ENCODE data around the gene RGS11. TPM values are rescaled to one million over a fixed set of nuclear protein-coding genes. Genes with fewer than 3 reads are reported as not detected.

Gene RGS11
- total RNA-seq, 2 donors from 2014 or later: 2.9 to 4.0 TPM

- H3K9ac ChIP-seq (ENCODE audit: low read depth in 2 of 2, low read length in 2 of 2): no peak overlapping the region
- H3K27me3 ChIP-seq: peaks cover 39% of the 10 kb centered on the region
- no peak for DNase-seq
- no peak for TF ChIP-seq CTCF (IDR thresholded peaks at IDR 0.05)
- H3K9me3 ChIP-seq: no peaks in the 10 kb centered on the region
- intact Hi-C loops (cut with DNase I): no loop called here
- no peaks in the 10 kb centered on the region for H3K36me3 ChIP-seq
- H3K4me1 ChIP-seq: no peaks in the 10 kb centered on the region
- no peak overlapping the region for H3K4me3 ChIP-seq
- no peak overlapping the region for H3K27ac ChIP-seq
Observed at GRCh38 chr16:278863-279366, 3.2 kb upstream of the RGS11 start.

- Histone ChIP-seq H3K36me3 (no peaks in the 10 kb centered on the region), H3K4me1 (no peaks in the 10 kb centered on the region), H3K27me3 (peaks cover 29% of the 10 kb centered on the region), H3K9ac (ENCODE audit: low read depth in 2 of 2, low read length in 2 of 2) (no peak overlapping the region), H3K4me3 (no peak overlapping the region), H3K9me3 (no peaks in the 10 kb centered on the region), H3K27ac (no peak overlapping the region)
- DNase-seq: no peak
- intact Hi-C loops (cut with DNase I): no loop called here
- TF ChIP-seq CTCF (IDR thresholded peaks at IDR 0.05): no peak
Observed at GRCh38 chr16:276426-277077, 808 bp upstream of the RGS11 start.

GRCh38 chr16:275041-275641, 603 bp downstream of the RGS11 start:
- H3K27me3 ChIP-seq: peaks cover 18% of the 10 kb centered on the region
- H3K4me3 ChIP-seq: peak overlapping the region; percentile 22
- DNase-seq: no peak
- intact Hi-C loops (cut with DNase I): no loop called here
- H3K27ac ChIP-seq: no peak overlapping the region
- TF ChIP-seq CTCF (IDR thresholded peaks at IDR 0.05): no peak
- no peaks in the 10 kb centered on the region for H3K4me1 ChIP-seq
- no peaks in the 10 kb centered on the region for H3K36me3 ChIP-seq
- H3K9me3 ChIP-seq: no peaks in the 10 kb centered on the region
- peak overlapping the region in 1 of 2 donors; percentile 26 for H3K9ac ChIP-seq (ENCODE audit: low read depth in 2 of 2, low read length in 2 of 2)

GRCh38 chr16:273547-274421, 2.0 kb downstream of the RGS11 start:
- H3K4me1 ChIP-seq: peaks cover 3% of the 10 kb centered on the region
- intact Hi-C loops (cut with DNase I): no loop called here
- no peak overlapping the region for H3K4me3 ChIP-seq
- H3K9me3 ChIP-seq: no peaks in the 10 kb centered on the region
- H3K27ac ChIP-seq: no peak overlapping the region
- no peak for TF ChIP-seq CTCF (IDR thresholded peaks at IDR 0.05)
- H3K9ac ChIP-seq (ENCODE audit: low read depth in 2 of 2, low read length in 2 of 2): no peak overlapping the region
- DNase-seq: peak; percentile 80
- H3K36me3 ChIP-seq: no peaks in the 10 kb centered on the region
- peaks cover 7% of the 10 kb centered on the region for H3K27me3 ChIP-seq
